Activated T-cell treated with anti-CD3 and anti-CD28 coated beads, Interleukin-2, amount 50 U/mL, for 48 hours (primary cell): ENCODE results near the gene GPR158.
"Not testable (repeated sequence)": the region's sequence is repeated elsewhere in the genome, so short reads cannot be mapped to it uniquely, and the experiment has no call there.

Experiments
- DNase-seq, 2 experiments: peaks; one replicate each; pipeline ENCODE4 v3.0.0-alpha.2; 2020

GPR158 gene

GRCh38 chr10:25174461-25175230 is at the start of gene GPR158:
TSS of gene GPR158 (plus strand) at chr10:25175001. CDS start at chr10:25175421, 420 bp downstream.
- DNase-seq, result peak; percentile 59 to 71

- no peak for DNase-seq
Observed at GRCh38 chr10:25125201-25125611, 49.6 kb upstream of the GPR158 start.

DNA sequence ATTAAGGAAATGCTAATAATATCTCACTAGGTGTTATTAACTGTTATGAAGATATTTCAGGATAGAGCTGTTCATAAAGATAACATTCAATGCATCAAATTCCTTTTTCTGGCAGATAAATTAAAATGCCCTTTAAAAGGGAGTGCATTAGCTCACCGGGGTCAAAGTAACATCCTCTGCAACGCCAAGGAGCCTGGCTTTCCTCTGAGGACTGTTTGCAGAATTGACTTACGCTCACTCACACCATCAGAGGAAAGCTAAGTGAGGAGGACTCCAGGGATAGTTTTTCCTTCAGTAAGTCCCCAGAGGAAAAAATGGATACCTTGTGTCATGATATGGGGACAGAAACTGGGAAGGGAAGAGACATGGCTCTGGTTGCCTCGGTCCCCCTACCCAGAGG is 45.2 kb upstream of the GPR158 start:
- no peak for DNase-seq

DNA sequence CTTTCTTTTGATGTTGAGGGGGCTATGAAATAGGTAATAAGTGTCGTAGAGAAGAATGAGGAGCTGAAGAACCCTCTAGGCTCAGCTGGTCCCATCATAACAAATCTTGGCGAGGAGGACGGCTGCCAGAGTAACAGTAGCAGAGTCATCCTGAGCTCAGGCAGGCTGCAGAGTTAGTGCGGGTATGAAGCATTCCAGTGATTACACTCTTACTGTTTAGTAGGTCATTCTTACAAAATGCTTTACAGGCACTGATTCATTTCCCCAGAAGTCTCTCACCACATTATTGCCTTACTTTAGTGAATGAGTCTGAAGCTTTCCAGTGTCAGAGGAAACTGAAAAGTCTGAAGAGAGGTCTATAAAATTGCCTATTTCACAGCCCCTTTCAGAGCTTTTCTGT is 43.9 kb upstream of the GPR158 start:
- no peak for DNase-seq

GRCh38 chr10:25142116-25142864 is 32.5 kb upstream of the GPR158 start:
- no peak for DNase-seq

- DNase-seq, result no peak
Observed at GRCh38 chr10:25157650-25158049, 17.2 kb upstream of the GPR158 start.

DNA sequence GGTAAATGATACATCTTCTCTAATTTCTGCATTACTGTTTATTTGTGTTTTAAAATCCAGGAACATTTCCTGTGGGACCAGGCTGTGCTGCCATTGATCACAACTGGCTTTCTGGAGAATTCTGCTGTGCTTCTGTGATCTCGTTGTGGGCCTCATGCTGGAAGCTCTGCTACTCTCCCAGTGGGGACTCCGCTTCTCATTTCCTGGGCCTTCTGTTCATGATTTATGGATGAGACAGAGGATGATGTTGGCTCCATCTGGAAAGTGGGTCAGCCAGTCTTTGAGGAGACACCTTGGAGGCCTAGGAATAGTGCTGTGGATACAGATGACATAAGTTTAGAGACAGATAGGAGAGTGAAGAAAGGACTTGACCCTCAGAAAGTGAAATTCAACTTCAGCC is 15.2 kb upstream of the GPR158 start:
- no peak for DNase-seq

- no peak for DNase-seq
Observed at GRCh38 chr10:25162391-25162790, 12.4 kb upstream of the GPR158 start.

DNA sequence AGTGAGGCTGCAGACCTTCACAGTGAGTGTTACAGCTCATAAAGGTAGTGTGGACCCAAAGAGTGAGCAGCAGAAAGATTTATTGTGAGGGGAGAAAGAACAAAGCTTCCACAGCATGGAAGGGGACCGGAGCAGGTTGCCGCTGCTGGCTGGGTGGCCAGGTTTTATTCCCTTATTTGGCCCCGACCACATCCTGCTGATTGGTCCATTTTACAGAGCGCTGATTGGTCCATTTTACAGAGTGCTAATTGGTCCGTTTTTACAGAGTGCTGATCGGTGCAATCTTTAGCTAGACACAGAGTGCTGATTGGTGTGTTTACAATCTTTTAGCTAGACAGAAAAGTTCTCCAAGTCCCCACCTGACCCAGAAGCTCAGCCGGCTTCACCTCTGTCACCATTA is 11.3 kb upstream of the GPR158 start:
- DNase-seq, result not testable (repeated sequence)

- DNase-seq, result no peak
Observed at GRCh38 chr10:25169740-25170139, 5.1 kb upstream of the GPR158 start.

GRCh38 chr10:25170627-25171026 is 4.2 kb upstream of the GPR158 start:
- DNase-seq, result no peak

GRCh38 chr10:25175527-25176420 is 973 bp downstream of the GPR158 start:
- DNase-seq, result no peak

- no peak for DNase-seq
Observed at GRCh38 chr10:25176421-25176968, 1.7 kb downstream of the GPR158 start.

DNA sequence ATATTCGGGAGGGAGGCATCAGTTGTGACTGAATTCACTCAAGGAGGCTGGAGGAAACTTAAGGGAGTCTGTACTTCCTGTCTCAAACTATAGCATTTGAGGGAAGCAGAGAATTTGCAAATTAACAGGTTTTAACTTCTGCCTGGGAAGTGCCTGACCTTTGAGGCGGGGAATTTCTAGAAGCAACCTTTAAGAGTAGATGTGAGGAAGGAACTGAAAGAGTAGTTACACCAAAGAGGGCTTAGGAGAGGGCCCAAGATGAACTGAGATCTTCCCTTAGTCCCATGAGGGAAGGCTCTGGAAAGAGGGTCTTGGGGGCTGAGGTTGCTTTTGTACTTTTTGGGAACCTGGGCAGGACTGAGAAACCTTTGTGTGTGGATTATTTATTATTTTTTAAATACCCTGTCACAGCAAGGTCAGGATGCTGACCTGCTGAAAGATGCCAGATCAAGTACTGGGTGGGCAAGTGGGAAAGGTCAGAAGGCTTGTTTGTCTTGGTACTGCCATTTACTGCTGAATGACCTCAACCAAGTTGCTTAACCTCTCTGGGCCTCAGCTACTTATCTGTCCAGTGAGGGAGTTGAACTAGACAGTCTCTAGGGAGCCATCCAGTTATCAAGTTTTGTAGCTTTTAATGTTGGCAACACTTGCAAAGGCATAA is 2.4 kb downstream of the GPR158 start:
- DNase-seq, result no peak

DNA sequence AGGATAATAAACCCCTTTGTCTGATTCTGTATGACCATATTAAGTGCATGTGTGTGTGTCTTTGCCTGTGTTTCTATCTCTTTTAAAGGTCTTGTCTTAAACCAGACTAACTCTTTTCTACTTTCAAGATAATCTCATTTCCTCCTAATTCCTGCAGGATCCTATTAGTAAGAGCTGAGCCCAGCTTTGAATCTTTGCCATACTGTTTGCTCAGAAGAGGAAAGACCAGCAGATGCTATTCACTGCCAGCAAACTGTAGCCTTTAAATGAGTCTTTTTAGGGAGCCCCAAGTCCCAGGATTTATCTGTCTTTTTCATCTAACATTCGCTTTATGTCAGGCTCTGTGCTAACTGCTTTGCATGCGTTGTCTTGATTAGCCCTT is 2.9 kb downstream of the GPR158 start:
- no peak for DNase-seq

DNA sequence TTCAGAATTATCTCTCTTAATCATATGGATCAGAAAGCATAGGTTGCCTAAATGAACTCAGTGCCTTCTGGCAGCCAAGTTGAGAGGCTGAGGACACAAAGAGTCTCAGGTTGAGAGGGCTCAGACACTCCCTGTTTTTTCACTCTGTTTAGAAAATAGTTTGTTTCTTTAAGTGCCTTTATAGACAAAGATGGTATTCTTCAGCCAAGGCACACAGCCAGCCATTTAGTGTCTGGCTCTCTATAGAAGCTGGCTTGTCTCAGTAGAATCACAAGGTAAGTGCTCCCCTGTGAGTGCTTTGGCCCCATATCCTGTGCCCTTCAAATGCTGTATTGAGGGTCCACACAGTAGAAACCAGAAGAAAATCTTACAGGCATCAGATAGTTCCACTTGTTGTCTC is 3.6 kb downstream of the GPR158 start:
- DNase-seq, result no peak

DNA sequence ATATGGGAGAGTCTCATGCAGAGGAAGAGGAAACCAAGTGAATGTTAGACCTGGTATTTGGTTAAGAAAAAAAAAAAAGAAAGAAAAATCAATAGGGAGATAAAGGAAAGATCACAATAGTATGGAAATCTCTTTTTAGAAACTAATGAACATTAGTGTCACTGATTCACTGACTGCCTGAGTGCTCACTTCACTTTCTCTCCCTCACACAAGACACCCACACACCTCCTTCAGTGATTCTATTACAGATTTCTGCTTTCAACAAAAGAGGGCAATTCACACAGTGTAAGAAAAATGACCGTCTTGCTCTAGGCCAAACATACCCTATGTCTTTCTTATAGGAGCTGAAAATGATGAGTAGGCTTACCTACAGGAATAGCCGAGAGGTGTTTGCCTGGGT is 6.0 kb downstream of the GPR158 start:
- no peak for DNase-seq

DNA sequence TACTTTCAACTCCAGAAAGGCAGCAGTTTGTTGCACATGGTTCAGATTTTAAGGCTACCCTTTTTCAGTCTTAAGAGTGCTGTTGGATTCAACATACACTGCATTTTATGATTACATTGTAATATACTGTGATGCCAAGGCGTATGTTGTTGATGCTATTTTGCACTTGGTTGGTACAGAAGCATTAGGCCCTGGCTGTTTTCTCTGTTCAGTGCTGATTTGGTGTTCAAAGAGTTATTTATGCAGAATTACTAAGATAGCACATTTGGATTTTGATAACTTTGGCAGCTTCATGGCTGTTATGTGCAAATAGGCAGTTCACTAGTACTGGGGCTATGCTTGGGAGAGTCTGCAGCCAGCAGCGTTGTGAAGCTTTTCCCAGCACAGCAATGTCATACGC is 7.8 kb downstream of the GPR158 start:
- DNase-seq, result no peak

DNA sequence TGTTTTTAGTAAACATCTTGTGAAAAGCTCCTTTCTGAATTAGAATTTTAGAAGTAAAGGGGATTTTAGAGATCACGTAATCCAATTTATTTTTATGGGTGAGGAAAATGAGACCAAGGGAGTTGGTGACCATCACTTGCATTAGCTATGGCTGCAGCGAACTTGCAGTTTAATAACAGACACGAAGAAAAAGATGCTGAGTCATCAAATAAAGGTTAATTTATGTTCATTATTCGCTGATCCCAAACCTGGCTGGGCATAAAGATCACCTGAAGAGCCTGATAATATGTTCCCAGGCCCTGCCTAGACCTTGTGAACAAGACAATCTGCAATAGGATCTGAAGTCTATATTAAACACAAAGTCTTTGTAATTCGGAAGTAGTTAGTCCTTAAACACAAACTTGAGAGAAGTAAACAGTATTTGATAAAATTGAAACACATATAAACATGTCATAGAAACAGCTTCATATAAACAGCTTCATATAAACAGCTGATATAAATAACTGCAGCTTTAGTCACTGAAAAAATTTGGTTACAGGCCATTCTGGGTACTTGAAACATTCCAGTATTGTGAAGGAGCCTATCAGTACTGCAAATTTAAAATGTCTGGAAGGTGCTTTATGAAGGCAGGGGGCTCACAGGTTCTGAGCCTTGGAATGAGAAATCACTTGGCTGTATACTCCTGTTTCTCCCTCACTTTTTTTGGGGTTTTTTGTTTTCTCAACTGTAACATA is 16.5 kb downstream of the GPR158 start:
- DNase-seq, result no peak

GRCh38 chr10:25198151-25198550 is 23.4 kb downstream of the GPR158 start:
- DNase-seq, result no peak

DNA sequence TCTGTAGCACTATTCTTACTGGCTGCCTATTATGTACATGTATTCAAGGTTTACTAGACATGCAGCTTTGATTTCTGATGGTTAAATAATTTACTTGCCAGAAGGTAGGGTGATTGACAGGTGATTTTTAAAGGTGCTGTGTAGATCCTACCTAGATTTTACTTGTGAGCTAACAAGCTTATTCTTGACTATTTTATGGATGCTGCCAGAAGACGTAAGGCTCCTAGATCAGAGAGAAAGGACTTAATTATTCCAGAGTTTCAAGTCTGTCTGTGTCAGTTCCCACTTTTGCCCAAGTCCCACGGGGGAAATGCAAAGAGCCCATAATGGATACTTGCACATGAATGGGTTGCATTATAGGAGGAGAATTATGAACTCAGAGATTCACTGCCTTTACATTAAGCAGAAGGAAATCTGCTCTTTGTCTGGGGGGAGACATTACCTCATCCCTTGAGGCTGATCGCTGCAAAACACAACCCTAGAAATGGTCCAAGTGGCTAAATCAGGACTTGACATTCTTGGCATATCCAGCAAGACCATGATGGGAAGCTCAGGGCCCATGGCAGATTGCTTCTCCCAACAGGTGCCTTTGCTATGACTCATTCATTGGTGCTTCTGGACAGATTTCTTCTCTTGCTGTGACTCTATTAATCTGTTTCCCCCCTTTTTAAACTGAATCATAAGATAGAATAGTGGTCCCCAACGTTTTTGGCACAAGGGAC is 32.1 kb downstream of the GPR158 start:
- DNase-seq, result no peak
